Right lobe of liver (tissue), 5 donors: ENCODE results near the gene RCBTB1. TPM values are rescaled to one million over a fixed set of nuclear protein-coding genes. Genes with fewer than 3 reads are reported as not detected.

Experiments used
- total RNA-seq, 6 experiments: library from RNA; depleted of rRNA in 2 of 6; stranded (reverse); fragments of >200 nt in 2 of 6; fragmentation: NEBNext Ultra II Directional in 3 of 6; extraction: Animal tissue kit (Norgen Biotek cat#: 25700) in 3 of 6; gene quantifications; one replicate each; pipeline versions ENCODE4 v1.1.0 to v1.2.4, GENCODE V29; 2016 to 2023
- donor health status: DM: no; HTN: no; CAD: no.
- donor health status: DM: no; HTN: no; CAD: no.
- donor health status: DM: no; HTN: yes; CAD: no.
- donor health status: DM: no; HTN: yes; CAD: no.

RCBTB1 gene
- total RNA-seq, 6 experiments from 2014 or later = 5.8 to 9.5 (median 7.3) TPM

Other genes starting within 250 kb of the RCBTB1 start
- 1 to 10 TPM; 1.9 to 4.1 (median 2.8) TPM for gene CAB39L, start 141.5 kb downstream of the RCBTB1 start, total RNA-seq
- 1 to 10 TPM; 3.7 to 6.7 (median 4.6) TPM for gene SETDB2, start 141.3 kb downstream of the RCBTB1 start, total RNA-seq
- 10 to 100 TPM; 10.8 to 21.4 (median 17.2) TPM for gene PHF11, start 89.6 kb downstream of the RCBTB1 start, total RNA-seq
- gene ARL11, start 42.9 kb upstream of the RCBTB1 start, total RNA-seq = under 1 TPM; 0.18 to 0.53 (median 0.39) TPM
- 10 to 100 TPM; 45.1 to 95.2 (median 55.4) TPM for gene EBPL, start 105.9 kb upstream of the RCBTB1 start, total RNA-seq
- 10 to 100 TPM; 16.3 to 27.2 (median 19.5) TPM for gene KPNA3, start 207.1 kb upstream of the RCBTB1 start, total RNA-seq